Measurements from ENCODE around the gene STK32C. TPM values are rescaled to one million over a fixed set of nuclear protein-coding genes. Genes with fewer than 3 reads are reported as not detected.
A peak's percentile ranks its signal among the peaks of the same experiment; 100 is the strongest.

STK32C gene
- total RNA-seq, 1 donor from 2014 or later, result 69.2 TPM

- peaks cover 42% of the 10 kb centered on the region for H3K4me1 Mint-ChIP-seq (ENCODE audit: low read depth, unreplicated experiment)
Observed at GRCh38 chr10:132264306-132264950, 43.3 kb downstream of the STK32C start.

GRCh38 chr10:132263866-132264265 lies 43.9 kb downstream of the STK32C start:
- H3K36me3 Mint-ChIP-seq (ENCODE audit: unreplicated experiment), result no peaks in the 10 kb centered on the region
- no peak for TF ChIP-seq CTCF (IDR thresholded peaks at IDR 0.05; ENCODE audit: partially characterized antibody, unreplicated experiment)
- H3K27me3 Mint-ChIP-seq (ENCODE audit: unreplicated experiment), result peaks cover 16% of the 10 kb centered on the region
- H3K4me3 Mint-ChIP-seq (ENCODE audit: unreplicated experiment), result no peak overlapping the region
- H3K9me3 Mint-ChIP-seq (ENCODE audit: unreplicated experiment), result peaks cover 15% of the 10 kb centered on the region
- peaks cover 36% of the 10 kb centered on the region for H3K4me1 Mint-ChIP-seq (ENCODE audit: low read depth, unreplicated experiment)
- no peak overlapping the region for H3K27ac Mint-ChIP-seq (ENCODE audit: unreplicated experiment)
- peak; percentile 10 for DNase-seq

More at GRCh38 chr10:132264306-132264950, 43.3 kb downstream of the STK32C start:
- peaks cover 15% of the 10 kb centered on the region for H3K9me3 Mint-ChIP-seq (ENCODE audit: unreplicated experiment)
- H3K4me3 Mint-ChIP-seq (ENCODE audit: unreplicated experiment), result no peak overlapping the region
- TF ChIP-seq CTCF (IDR thresholded peaks at IDR 0.05; ENCODE audit: partially characterized antibody, unreplicated experiment), result no peak
- H3K36me3 Mint-ChIP-seq (ENCODE audit: unreplicated experiment), result no peaks in the 10 kb centered on the region
- H3K27ac Mint-ChIP-seq (ENCODE audit: unreplicated experiment), result no peak overlapping the region
- DNase-seq, result peak; percentile 9
- peaks cover 18% of the 10 kb centered on the region for H3K27me3 Mint-ChIP-seq (ENCODE audit: unreplicated experiment)

GRCh38 chr10:132259702-132260482 lies 47.9 kb downstream of the STK32C start:
- H3K27ac Mint-ChIP-seq (ENCODE audit: unreplicated experiment), result no peak overlapping the region

GRCh38 chr10:132258423-132258822 lies 49.3 kb downstream of the STK32C start:
- Mint-ChIP-seq H3K27me3 (ENCODE audit: unreplicated experiment) (peaks cover 3% of the 10 kb centered on the region), H3K27ac (ENCODE audit: unreplicated experiment) (no peak overlapping the region), H3K9me3 (ENCODE audit: unreplicated experiment) (peaks cover 5% of the 10 kb centered on the region), H3K36me3 (ENCODE audit: unreplicated experiment) (no peaks in the 10 kb centered on the region), H3K4me1 (ENCODE audit: low read depth, unreplicated experiment) (peaks cover 15% of the 10 kb centered on the region), H3K4me3 (ENCODE audit: unreplicated experiment) (no peak overlapping the region)
- DNase-seq, result no peak
- TF ChIP-seq CTCF (IDR thresholded peaks at IDR 0.05; ENCODE audit: partially characterized antibody, unreplicated experiment), result no peak

More at GRCh38 chr10:132259702-132260482, 47.9 kb downstream of the STK32C start:
- Mint-ChIP-seq H3K27me3 (ENCODE audit: unreplicated experiment) (no peaks in the 10 kb centered on the region), H3K4me1 (ENCODE audit: low read depth, unreplicated experiment) (peaks cover 21% of the 10 kb centered on the region), H3K9me3 (ENCODE audit: unreplicated experiment) (peaks cover 5% of the 10 kb centered on the region), H3K4me3 (ENCODE audit: unreplicated experiment) (no peak overlapping the region), H3K36me3 (ENCODE audit: unreplicated experiment) (no peaks in the 10 kb centered on the region)
- DNase-seq, result no peak
- TF ChIP-seq CTCF (IDR thresholded peaks at IDR 0.05; ENCODE audit: partially characterized antibody, unreplicated experiment), result no peak

GRCh38 chr10:132257907-132258306 lies 49.8 kb downstream of the STK32C start:
- Mint-ChIP-seq H3K27ac (ENCODE audit: unreplicated experiment) (no peak overlapping the region), H3K36me3 (ENCODE audit: unreplicated experiment) (no peaks in the 10 kb centered on the region), H3K9me3 (ENCODE audit: unreplicated experiment) (peaks cover 5% of the 10 kb centered on the region), H3K4me1 (ENCODE audit: low read depth, unreplicated experiment) (peaks cover 12% of the 10 kb centered on the region), H3K4me3 (ENCODE audit: unreplicated experiment) (no peak overlapping the region), H3K27me3 (ENCODE audit: unreplicated experiment) (peaks cover 3% of the 10 kb centered on the region)
- no peak for TF ChIP-seq CTCF (IDR thresholded peaks at IDR 0.05; ENCODE audit: partially characterized antibody, unreplicated experiment)
- no peak for DNase-seq

Data from glutamatergic neuron (in vitro differentiated cells).